HG02588 (cell line): ENCODE measurements around the gene TNNI3.
"Not testable (repeated sequence)": the region's sequence is repeated elsewhere in the genome, so short reads cannot be mapped to it uniquely, and the experiment has no call there.

Experiments used
- ATAC-seq: cut with Tn5 transposase; IDR thresholded peaks from one replicate; pipeline ENCODE4 v1.9.1; 2021; ENCODE audit warnings: mild to moderate bottlenecking, moderate library complexity; ENCODE audit not compliant: unreplicated experiment

TNNI3 gene

GRCh38 chr19:55157064-55157908 is at the start of gene TNNI3:
TSS of gene TNNI3 (minus strand) at chr19:55157732. CDS start at chr19:55157589, 143 bp downstream.
- no peak for ATAC-seq

DNA sequence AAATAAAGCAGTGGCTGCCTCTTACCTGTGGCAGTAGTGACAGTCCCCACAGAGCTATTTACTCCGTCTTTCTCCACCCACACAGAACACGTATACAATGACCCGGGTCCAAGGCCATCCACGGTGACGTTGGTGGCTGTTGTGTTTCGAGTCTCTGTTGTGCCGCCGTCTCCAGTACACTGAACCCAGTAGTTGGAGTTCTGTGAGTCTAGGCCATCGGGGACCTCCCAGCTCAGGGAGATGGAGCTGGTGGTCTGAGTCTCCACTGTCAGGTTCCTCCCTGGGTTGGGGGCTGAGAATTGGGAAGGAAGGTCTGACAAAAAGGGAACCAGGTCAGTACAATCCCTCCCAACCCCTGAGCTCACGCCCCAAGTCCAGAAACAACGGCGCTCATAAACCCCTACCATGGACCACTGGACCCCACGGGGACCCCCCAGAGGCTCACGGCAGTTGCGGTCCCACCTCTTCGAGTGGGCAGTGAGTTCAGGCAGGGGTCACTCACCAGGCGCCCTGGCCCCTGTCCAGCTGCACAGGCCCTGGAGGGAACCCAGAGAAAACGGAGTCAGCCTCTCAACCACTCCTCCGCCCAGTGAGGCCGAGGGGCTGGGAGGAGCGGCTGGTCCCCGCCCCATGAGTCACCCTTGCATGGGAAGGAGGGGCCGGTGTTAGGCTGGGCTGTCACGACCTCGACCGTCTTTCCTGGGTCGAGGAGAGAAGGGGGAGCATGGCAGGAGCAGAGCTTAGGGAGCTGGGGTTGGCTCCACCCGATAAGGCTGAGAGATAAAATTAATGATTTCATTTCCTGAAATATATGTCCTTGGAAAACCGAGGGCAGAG is 49.4 kb upstream of the TNNI3 start:
- ATAC-seq, result no peak

- not testable (repeated sequence) for ATAC-seq
These were observed 44.7 kb upstream of the TNNI3 start for GRCh38 chr19:55202199-55202598.

- no peak for ATAC-seq
These were observed 42.2 kb upstream of the TNNI3 start for GRCh38 chr19:55199620-55200204.

DNA sequence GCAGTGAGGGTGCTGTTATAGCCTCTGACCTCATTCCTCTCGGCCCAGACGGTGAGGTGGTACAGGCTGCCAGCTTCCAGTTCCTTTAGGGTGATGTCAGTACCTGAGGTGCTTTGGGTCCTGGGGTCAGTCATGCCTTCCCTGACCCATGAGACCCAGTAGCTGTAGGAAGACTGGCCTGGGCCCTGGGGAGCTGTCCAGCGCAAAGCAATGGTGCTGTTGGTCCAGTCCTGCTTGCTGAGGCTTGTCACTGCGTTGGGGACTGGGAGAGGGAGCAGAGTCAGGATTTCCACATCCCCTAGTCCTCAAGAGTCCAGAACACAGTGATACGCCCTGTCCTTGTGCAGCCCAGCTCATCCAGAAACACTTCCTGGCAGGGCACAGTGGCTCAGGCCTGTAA is 41.1 kb upstream of the TNNI3 start:
- no peak for ATAC-seq

DNA sequence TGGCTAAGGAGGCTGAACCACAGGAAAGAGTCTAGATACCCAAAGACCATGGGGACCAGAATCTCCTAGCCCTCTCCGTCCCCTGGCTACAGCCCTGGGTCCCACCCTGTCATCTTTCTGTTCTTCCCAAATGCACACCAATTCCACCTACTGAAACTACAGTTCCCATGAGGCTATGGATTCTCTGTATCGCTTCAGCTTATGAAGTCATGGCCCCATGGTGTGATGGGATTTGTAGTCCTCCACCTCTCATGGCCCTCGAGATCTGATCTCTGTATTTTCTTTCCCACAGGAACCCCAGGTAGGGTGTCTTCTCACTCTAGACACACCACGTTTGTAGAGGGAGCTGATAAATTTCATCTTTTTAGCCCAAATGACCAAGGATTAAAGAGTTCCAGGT is 40.0 kb upstream of the TNNI3 start:
- no peak for ATAC-seq

DNA sequence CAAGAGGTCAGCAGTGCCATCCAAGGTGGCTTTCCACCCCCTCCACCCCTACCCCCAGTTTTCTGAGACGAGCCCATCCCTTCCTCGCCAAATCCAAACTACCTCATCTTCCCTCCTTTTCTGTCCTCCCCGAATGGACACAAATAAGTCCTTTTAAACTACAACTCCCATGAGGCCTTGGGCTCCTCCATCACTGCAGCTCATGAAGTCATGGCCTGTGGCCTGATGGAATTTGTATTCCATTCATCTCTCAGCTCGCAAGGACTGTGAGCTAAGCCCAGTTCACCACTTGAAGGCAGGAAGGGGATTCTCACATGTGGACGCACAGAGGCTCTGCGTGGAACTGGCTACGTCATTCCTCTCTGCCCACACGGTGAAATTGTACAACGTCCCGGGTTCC is 39.3 kb upstream of the TNNI3 start:
- ATAC-seq, result no peak

- ATAC-seq, result no peak
These were observed 35.9 kb upstream of the TNNI3 start for GRCh38 chr19:55193481-55193880.

- ATAC-seq, result no peak
These were observed 31.9 kb upstream of the TNNI3 start for GRCh38 chr19:55189403-55189835.

GRCh38 chr19:55188625-55189024 is 31.1 kb upstream of the TNNI3 start:
- ATAC-seq, result no peak

DNA sequence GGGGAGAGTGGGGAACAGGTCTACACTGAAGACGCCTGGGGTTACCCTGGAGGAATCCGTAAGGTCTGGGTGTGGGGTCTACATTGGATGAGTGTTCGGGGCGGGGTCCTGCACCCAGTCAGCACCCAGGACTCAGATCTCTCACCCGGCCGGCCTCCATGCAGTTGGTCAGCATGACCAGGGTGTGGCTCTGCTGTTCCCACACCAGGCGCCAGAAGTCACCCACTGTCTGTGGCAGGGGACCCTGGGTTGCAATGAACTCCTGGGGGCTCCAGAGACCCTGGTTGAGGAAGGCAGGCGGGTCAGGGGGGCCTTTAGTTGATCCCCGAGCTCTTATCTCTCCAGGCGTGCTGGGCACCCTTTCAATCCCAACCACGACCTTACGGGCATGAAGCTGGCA is 28.5 kb upstream of the TNNI3 start:
- ATAC-seq, result no peak

GRCh38 chr19:55181740-55182139 is 24.2 kb upstream of the TNNI3 start:
- no peak for ATAC-seq

- ATAC-seq, result no peak
These were observed 22.3 kb upstream of the TNNI3 start, which contains the start of gene SYT5 for GRCh38 chr19:55179606-55180484. TSS of gene SYT5 (minus strand) at chr19:55180289. CDS start at chr19:55179041, 1,248 bp downstream.

- peak; percentile 63 for ATAC-seq
These were observed 21.5 kb upstream of the TNNI3 start for GRCh38 chr19:55178781-55179599.

GRCh38 chr19:55176076-55176475 is 18.5 kb upstream of the TNNI3 start:
- no peak for ATAC-seq

DNA sequence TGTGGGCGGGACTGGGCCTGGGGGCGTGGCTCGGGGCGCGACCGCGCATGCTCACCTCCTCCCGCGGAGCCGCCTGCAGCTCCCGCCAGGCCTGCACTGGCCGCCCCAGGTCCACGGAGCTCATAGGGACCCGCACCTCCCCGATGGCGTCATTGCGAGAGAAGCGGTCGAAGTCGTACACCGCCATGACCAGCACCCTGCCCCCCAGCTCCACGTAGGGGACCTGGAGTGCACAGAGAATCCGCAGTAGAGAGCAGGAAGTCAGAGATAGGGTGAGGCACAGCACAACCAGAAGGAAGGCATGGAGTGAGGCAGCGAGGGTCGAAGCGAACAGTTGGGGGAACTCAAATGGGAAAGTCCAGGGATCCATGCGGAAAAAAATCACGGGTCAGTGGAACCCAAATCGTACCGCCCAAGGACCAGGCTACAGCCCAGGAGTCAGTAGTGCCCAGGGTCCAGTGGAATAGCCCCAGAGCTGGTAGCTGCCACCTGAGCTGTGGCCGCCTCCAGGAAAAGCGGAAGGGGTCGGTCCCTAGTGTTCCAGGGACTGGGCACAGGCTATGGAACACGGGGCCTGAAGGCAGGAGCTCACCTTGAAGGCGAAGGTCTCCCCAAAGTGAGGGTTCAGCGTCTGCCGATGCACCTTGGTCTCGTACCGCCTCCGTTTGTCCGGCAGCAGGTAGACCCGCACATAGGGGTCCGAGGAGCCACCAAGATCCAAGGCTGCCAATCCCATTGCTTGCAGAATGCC is 17.8 kb upstream of the TNNI3 start:
- no peak for ATAC-seq

DNA sequence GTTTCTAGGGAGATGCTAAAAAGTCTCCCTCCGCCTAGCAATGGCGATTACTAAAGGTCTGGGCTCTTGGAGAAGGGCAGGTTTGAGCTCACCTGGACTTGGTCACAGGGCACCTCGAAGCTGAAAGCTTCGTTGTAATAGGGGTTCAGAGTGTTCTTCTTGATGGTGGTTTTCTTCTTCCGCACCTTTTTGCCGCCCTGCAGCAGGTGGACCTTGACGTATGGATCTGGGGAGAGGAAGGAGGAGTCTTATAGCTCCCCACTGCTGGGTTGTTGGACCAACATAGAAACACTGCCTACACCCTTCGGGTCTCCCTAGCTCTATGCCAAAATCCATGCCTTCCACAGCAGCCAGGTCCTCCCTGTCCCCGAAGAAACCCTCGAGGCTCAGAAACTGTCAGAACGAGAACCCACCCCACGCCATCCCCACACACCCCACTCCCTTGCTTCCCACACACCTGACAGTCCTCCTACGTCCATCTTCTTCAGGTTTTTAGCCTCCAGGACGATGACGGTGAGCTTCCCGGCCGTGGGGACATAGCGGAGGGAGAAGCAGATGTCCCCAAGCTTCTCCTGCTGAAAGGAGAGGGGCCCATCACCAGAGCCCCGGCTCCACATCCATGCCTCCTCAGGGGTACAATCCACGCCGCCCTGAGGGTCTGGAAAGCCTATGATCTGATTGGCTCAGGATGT is 17.0 kb upstream of the TNNI3 start:
- no peak for ATAC-seq

DNA sequence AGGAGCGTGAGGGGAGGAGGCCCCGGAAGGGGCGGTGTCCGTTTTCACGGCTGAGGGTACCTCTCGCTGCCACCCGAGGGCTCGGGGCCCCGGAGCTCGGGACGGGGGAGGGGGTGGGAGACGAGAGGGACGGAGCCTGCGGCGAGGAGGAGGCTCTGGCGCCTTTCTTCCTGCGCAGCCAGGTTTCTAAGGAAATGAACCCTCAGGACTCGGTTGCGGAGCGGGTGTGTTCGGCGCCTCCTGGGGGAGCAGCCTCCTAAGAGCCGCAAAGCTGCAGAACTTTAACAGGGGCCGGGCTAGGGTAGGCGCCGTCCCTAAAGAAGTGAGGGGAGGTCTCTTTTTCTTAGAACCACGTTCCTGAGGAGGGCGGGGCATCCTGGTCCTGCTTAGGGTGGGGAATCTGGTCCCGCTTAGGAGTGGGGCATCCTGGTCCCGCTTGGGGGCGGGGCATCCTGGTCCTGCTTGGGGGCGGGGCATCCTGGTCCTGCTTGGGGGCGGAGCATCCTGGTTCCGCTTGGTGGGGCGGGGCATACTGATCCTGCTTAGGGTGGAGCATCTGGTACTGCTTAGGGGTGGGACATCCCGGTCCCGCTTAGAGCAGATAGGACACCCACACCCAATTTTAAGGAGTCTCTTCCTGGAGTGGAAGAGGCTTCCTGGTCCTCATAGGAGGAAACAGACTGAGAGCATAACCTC is 16.3 kb upstream of the TNNI3 start:
- no peak for ATAC-seq
